IMR-90 (cell line): ENCODE data around the gene SIRT7. TPM values are rescaled to one million over a fixed set of nuclear protein-coding genes. Genes with fewer than 3 reads are reported as not detected.

Source experiments
- ATAC-seq: fragments of 200-7000 bp; cut with Tn5 transposase; 2 replicates; pipeline ENCODE4 v1.9.1; 2020; ENCODE audit warnings: low read depth, mild to moderate bottlenecking, moderate library complexity
- BruUV-seq: library from RNA; stranded (reverse); fragments of 400-500 nt; replicated peaks from 2 replicates; lab custom pipeline; 2021; lab: Mats Ljungman, UMichigan
- CTCF ChIA-PET: fragments of 300-600 bp; formaldehyde crosslinking; extraction: SDS; loops from one replicate; lab custom pipeline; 2021; ENCODE audit warnings: antibody characterized with exemption; lab: Yijun Ruan, JAX
- POLR2A ChIA-PET: fragments of 300-600 bp; sonication (Branson Sonifier 250); formaldehyde crosslinking; loops from one replicate; lab custom pipeline; 2022; ENCODE audit warnings: antibody characterized with exemption; ENCODE audit not compliant: unreplicated experiment; lab: Charles Lee
- DNase-seq: peaks from one replicate; pipeline ENCODE4 v3.0.0; 2013
- H2AFZ ChIP-seq: replicated peaks from 2 replicates; pipeline ENCODE3; 2013; ENCODE audit warnings: low read length, mild to moderate bottlenecking; ENCODE audit not compliant: poor library complexity
- H2AK5ac ChIP-seq: 2 replicates; pipeline ENCODE4 v1.6.1; 2013; ENCODE audit warnings: low read depth, low read length, inconsistent platforms
- H2AK9ac ChIP-seq: replicated peaks from 2 replicates; pipeline ENCODE3; 2013; ENCODE audit warnings: mild to moderate bottlenecking, low read depth, low read length, moderate library complexity; ENCODE audit not compliant: poor library complexity
- H2BK120ac ChIP-seq: 2 replicates; pipeline ENCODE4 v1.6.1; 2013; ENCODE audit warnings: low read depth, low read length, inconsistent platforms
- H2BK15ac ChIP-seq: 3 replicates; pipeline ENCODE4 v1.6.1; 2013; ENCODE audit warnings: low read depth, low read length, inconsistent platforms
- H2BK20ac ChIP-seq: 2 replicates; pipeline ENCODE4 v1.6.1; 2013; ENCODE audit warnings: low read depth, mild to moderate bottlenecking, inconsistent platforms, low read length, moderate library complexity
- H2BK5ac ChIP-seq: 2 replicates; pipeline ENCODE4 v1.6.1; 2013; ENCODE audit warnings: mild to moderate bottlenecking, low read depth, low read length, inconsistent platforms; ENCODE audit not compliant: poor library complexity, severe bottlenecking
- H3K14ac ChIP-seq: replicated peaks from 2 replicates; pipeline ENCODE4 v1.6.1; 2013; ENCODE audit warnings: low read depth, low read length, inconsistent platforms
- H3K18ac ChIP-seq: 2 replicates; pipeline ENCODE4 v1.6.1; 2013; ENCODE audit warnings: low read depth, low read length, control low read depth
- H3K23ac ChIP-seq: 2 replicates; pipeline ENCODE4 v1.6.1; 2013; ENCODE audit warnings: low read depth, low read length, inconsistent platforms
- H3K27ac ChIP-seq: 2 replicates; pipeline ENCODE4 v1.5.1; 2013; ENCODE audit warnings: mild to moderate bottlenecking, control low read depth, low read length; ENCODE audit not compliant: insufficient read depth
- H3K27me3 ChIP-seq: 2 replicates; pipeline ENCODE4 v1.6.1; 2013; ENCODE audit warnings: low read length; ENCODE audit not compliant: control insufficient read depth, insufficient read depth
- H3K36me3 ChIP-seq: 2 replicates; pipeline ENCODE4 v1.6.1; 2013; ENCODE audit warnings: low read length, mixed read lengths; ENCODE audit not compliant: control insufficient read depth, insufficient read depth
- H3K4ac ChIP-seq: 2 replicates; pipeline ENCODE4 v1.6.1; 2013; ENCODE audit warnings: low read depth, low read length, inconsistent platforms
- H3K4me1 ChIP-seq: 2 replicates; pipeline ENCODE4 v1.6.1; 2013; ENCODE audit warnings: low read length, mixed read lengths; ENCODE audit not compliant: control insufficient read depth, insufficient read depth
- H3K4me2 ChIP-seq: 2 replicates; pipeline ENCODE4 v1.6.1; 2013; ENCODE audit warnings: low read depth, mild to moderate bottlenecking, control low read depth, low read length, moderate library complexity
- H3K4me3 ChIP-seq: 2 replicates; pipeline ENCODE4 v1.5.1; 2013; ENCODE audit warnings: low read depth, mild to moderate bottlenecking, control low read depth, low read length, moderate library complexity; ENCODE audit not compliant: insufficient read depth
- H3K56ac ChIP-seq: 2 replicates; pipeline ENCODE4 v1.6.1; 2013; ENCODE audit warnings: low read length, inconsistent platforms; ENCODE audit not compliant: insufficient read depth; ENCODE audit errors: extremely low read depth
- H3K79me1 ChIP-seq, 2 experiments: 2 replicates each; pipeline ENCODE4 v1.6.1; 2013; ENCODE audit warnings: low read length in 2 of 2, inconsistent platforms in 1 of 2, low read depth in 1 of 2
- H3K9ac ChIP-seq: 2 replicates; pipeline ENCODE4 v1.6.1; 2013; ENCODE audit warnings: low read depth, low read length, control low read depth
- H3K9me1 ChIP-seq: 2 replicates; pipeline ENCODE4 v1.6.1; 2013; ENCODE audit warnings: low read length, inconsistent platforms; ENCODE audit not compliant: insufficient read depth
- H3K9me3 ChIP-seq: 2 replicates; pipeline ENCODE4 v1.6.1; 2013; ENCODE audit warnings: low read length; ENCODE audit not compliant: control insufficient read depth, insufficient read depth
- H4K20me1 ChIP-seq: 2 replicates; pipeline ENCODE4 v1.6.1; 2013; ENCODE audit warnings: low read length, inconsistent platforms; ENCODE audit not compliant: insufficient read depth
- H4K5ac ChIP-seq: 2 replicates; pipeline ENCODE4 v1.6.1; 2013; ENCODE audit warnings: mild to moderate bottlenecking, low read depth, low read length, control low read depth
- H4K8ac ChIP-seq, 2 experiments: 2 replicates each; pipeline ENCODE4 v1.6.1; 2013; ENCODE audit warnings: low read depth in 2 of 2, low read length in 2 of 2, control low read depth in 1 of 2, inconsistent platforms in 1 of 2
- H4K91ac ChIP-seq: 2 replicates; pipeline ENCODE4 v1.6.1; 2013; ENCODE audit warnings: low read depth, low read length, inconsistent platforms; ENCODE audit not compliant: insufficient read depth
- BHLHE40 ChIP-seq: fragments of 150-350 bp; IDR thresholded peaks from 2 replicates; pipeline ENCODE4 v1.6.1; 2016; ENCODE audit warnings: mild to moderate bottlenecking, low read depth, low read length
- CEBPB ChIP-seq: IDR thresholded peaks from 2 replicates; pipeline ENCODE4 v1.6.1; 2012; ENCODE audit warnings: low read depth, low read length, improper control_type of control experiment
- CHD1 ChIP-seq: IDR thresholded peaks from 2 replicates; pipeline ENCODE4 v1.6.1; 2012; ENCODE audit warnings: low read depth, low read length, improper control_type of control experiment
- FOS ChIP-seq: fragments of 150-350 bp; IDR thresholded peaks from 2 replicates; pipeline ENCODE4 v1.6.1; 2016; ENCODE audit warnings: low read depth, low read length
- MAFK ChIP-seq: IDR thresholded peaks from 2 replicates; pipeline ENCODE4 v1.6.1; 2012; ENCODE audit warnings: low read depth, low read length, improper control_type of control experiment
- MAZ ChIP-seq: IDR thresholded peaks from 2 replicates; pipeline ENCODE4 v1.6.1; 2012; ENCODE audit warnings: low read depth, mild to moderate bottlenecking, low read length, improper control_type of control experiment, moderate library complexity, borderline replicate concordance
- MXI1 ChIP-seq: IDR thresholded peaks from 2 replicates; pipeline ENCODE4 v1.6.1; 2012; ENCODE audit warnings: low read depth, mild to moderate bottlenecking, low read length, moderate library complexity, borderline replicate concordance
- NFE2L2 ChIP-seq: fragments of 150-350 bp; IDR thresholded peaks from 2 replicates; pipeline ENCODE4 v1.6.1; 2016; ENCODE audit warnings: low read depth, mild to moderate bottlenecking, low read length
- POLR2A ChIP-seq: IDR thresholded peaks from 2 replicates; pipeline ENCODE4 v1.6.1; 2012; ENCODE audit warnings: mild to moderate bottlenecking, low read depth, low read length
- RAD21 ChIP-seq: IDR thresholded peaks from 2 replicates; pipeline ENCODE4 v1.6.1; 2012; ENCODE audit warnings: low read length, improper control_type of control experiment
- RFX5 ChIP-seq: IDR thresholded peaks from 2 replicates; pipeline ENCODE4 v1.8.0; 2012; ENCODE audit warnings: low read depth, mild to moderate bottlenecking, low read length, moderate library complexity
- SMC3 ChIP-seq: fragments of 150-350 bp; IDR thresholded peaks from 2 replicates; pipeline ENCODE4 v1.6.1; 2016; ENCODE audit warnings: low read depth, mild to moderate bottlenecking, antibody characterized with exemption, low read length, moderate library complexity
- WGBS, 2 experiments: methylation state at CpG; one replicate each; pipeline versions ENCODE4 v1.1.5 to v1.1.7; 2013; ENCODE audit warnings: missing lambda C conversion rate in 2 of 2; ENCODE audit not compliant: insufficient read length in 1 of 2; ENCODE audit errors: extremely low coverage in 2 of 2; 5-methylcytosine and 5-hydroxymethylcytosine counted together
- dilution Hi-C: fragments of 300-500 bp; cut with HindIII; formaldehyde crosslinking; loops from one replicate; pipeline ENCODE4 v1.14.3; 2018; ENCODE audit warnings: low sequenced_read_pairs; ENCODE audit not compliant: unreplicated experiment
- in situ Hi-C: fragments of 300-500 bp; cut with MboI; formaldehyde crosslinking; loops from 3 replicates; pipeline ENCODE4 v1.14.3; 2019; ENCODE audit warnings: low sequenced_read_pairs, inconsistent platforms, mixed read lengths
- intact Hi-C: fragments of 100-400 bp; cut with micrococcal nuclease; formaldehyde crosslinking; loops from 2 replicates; pipeline ENCODE4 v1.10.0; 2022
- polyA plus RNA-seq, 3 experiments: library from polyadenylated mRNA; depleted of rRNA; stranded (reverse); fragments of >200 nt; gene quantifications; 2 replicates each; pipeline ENCODE4 v1.2.3, GENCODE V29; 2012; ENCODE audit warnings: low replicate concordance in 1 of 3
- total RNA-seq: library from RNA; depleted of rRNA; stranded (reverse); fragments of >200 nt; gene quantifications from 2 replicates; pipeline ENCODE4 v1.2.3, GENCODE V29; 2012
- TF ChIP-seq, protein P1 (sequence below): conservative IDR thresholded peaks from 2 replicates; pipeline ENCODE4 v1.5.1; 2012; ENCODE audit warnings: mild to moderate bottlenecking, low read depth, low read length, improper control_type of control experiment
- TF ChIP-seq, protein P2 (sequence below): fragments of 150-350 bp; IDR thresholded peaks from 2 replicates; pipeline ENCODE4 v1.6.1; 2017; ENCODE audit warnings: mild to moderate bottlenecking, antibody characterized with exemption, low read length, low read depth

SIRT7 gene
- total and polyA plus RNA-seq, 2 of the 4 experiments (the other 2 are of a cell fraction) = 14.5 to 19.8 TPM

- H2BK5ac ChIP-seq = peak overlapping the region; percentile 23
- H3K4me3 ChIP-seq = no peak overlapping the region
- H3K27me3 ChIP-seq = no peaks in the 10 kb centered on the region
- H4K20me1 ChIP-seq = peaks cover 26% of the 10 kb centered on the region
- no TSS peak for BruUV-seq
- no peak overlapping the region for H3K9ac ChIP-seq
- H2BK15ac ChIP-seq = no peak overlapping the region
- peak; percentile 81 for DNase-seq
- dilution Hi-C loops (no loop called here), in situ Hi-C loops (no loop called here), intact Hi-C loops (no loop called here)
- peaks cover 13% of the 10 kb centered on the region; the same call in 1 of the 2 replicates for H3K9me1 ChIP-seq
- H3K23ac ChIP-seq = 0 out of 2 replicates have a peak overlapping the region, but pooled peaks have one; percentile 4
- 72% methylated on average over 10 of the region's 19 CpGs; no CpG with 5 or more reads in 1 of the 2 experiments for WGBS, 2 experiments
- H2AK9ac ChIP-seq = no peak overlapping the region
- ChIA-PET CTCF (no interaction called here), POLR2A (interaction anchor here (0.6 to 0.7 kb wide), 2 partner anchors 17 to 222 kb away, joined by 3 to 9 read pairs; no protein-coding TSS in a partner anchor)
- H4K91ac ChIP-seq = no peak overlapping the region
- H2BK20ac ChIP-seq = no peak overlapping the region
- H3K4me1 ChIP-seq = peaks cover 14% of the 10 kb centered on the region
- H2BK120ac ChIP-seq = no peak overlapping the region
- no peak overlapping the region for H2AFZ ChIP-seq
- H3K56ac ChIP-seq = no peak overlapping the region
- H4K8ac ChIP-seq = no peak overlapping the region
- no peak overlapping the region for H3K4ac ChIP-seq
- no peaks in the 10 kb centered on the region for H3K9me3 ChIP-seq
- H3K14ac ChIP-seq = no peak overlapping the region
- H4K5ac ChIP-seq = no peak overlapping the region
- ATAC-seq = peak; percentile 30
- peaks cover 40% of the 10 kb centered on the region for H3K36me3 ChIP-seq
- H3K4me2 ChIP-seq = no peak overlapping the region
- no peak overlapping the region for H3K18ac ChIP-seq
- no peak overlapping the region; the same call in 1 of the 2 replicates for H3K27ac ChIP-seq
- no peak overlapping the region for H2AK5ac ChIP-seq
- peaks cover 14 to 54% of the 10 kb centered on the region in 2 experiments; a peak in 3 of 4 replicates for H3K79me1 ChIP-seq
- TF ChIP-seq RFX5 (no peak), POLR2A (no peak), BHLHE40 (peak; percentile 44), SMC3 (no peak), MAFK (no peak), FOS (peak; percentile 19; the same call in 1 of the 2 replicates), MXI1 (0 out of 2 replicates have a peak, but pooled peaks have one; percentile 31), NFE2L2 (no peak), CEBPB (no peak), RAD21 (no peak), CHD1 (no peak), MAZ (no peak)
- TF ChIP-seq, protein P1, sequence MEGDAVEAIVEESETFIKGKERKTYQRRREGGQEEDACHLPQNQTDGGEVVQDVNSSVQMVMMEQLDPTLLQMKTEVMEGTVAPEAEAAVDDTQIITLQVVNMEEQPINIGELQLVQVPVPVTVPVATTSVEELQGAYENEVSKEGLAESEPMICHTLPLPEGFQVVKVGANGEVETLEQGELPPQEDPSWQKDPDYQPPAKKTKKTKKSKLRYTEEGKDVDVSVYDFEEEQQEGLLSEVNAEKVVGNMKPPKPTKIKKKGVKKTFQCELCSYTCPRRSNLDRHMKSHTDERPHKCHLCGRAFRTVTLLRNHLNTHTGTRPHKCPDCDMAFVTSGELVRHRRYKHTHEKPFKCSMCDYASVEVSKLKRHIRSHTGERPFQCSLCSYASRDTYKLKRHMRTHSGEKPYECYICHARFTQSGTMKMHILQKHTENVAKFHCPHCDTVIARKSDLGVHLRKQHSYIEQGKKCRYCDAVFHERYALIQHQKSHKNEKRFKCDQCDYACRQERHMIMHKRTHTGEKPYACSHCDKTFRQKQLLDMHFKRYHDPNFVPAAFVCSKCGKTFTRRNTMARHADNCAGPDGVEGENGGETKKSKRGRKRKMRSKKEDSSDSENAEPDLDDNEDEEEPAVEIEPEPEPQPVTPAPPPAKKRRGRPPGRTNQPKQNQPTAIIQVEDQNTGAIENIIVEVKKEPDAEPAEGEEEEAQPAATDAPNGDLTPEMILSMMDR = no peak
- TF ChIP-seq, protein P2, sequence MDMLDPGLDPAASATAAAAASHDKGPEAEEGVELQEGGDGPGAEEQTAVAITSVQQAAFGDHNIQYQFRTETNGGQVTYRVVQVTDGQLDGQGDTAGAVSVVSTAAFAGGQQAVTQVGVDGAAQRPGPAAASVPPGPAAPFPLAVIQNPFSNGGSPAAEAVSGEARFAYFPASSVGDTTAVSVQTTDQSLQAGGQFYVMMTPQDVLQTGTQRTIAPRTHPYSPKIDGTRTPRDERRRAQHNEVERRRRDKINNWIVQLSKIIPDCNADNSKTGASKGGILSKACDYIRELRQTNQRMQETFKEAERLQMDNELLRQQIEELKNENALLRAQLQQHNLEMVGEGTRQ = no peak
These were observed 19.7 kb downstream of the SIRT7 start for GRCh38 chr17:81898029-81898866.
